Retinal pigment epithelial cell (primary cell): Measurements from ENCODE around the gene GBA2.
A peak's percentile ranks its signal among the peaks of the same experiment; 100 is the strongest.

Experiments
- DNase-seq: peaks from one replicate; pipeline ENCODE4 v3.0.0-alpha.2; 2010; ENCODE audit warnings: low read depth
- H3K4me3 ChIP-seq: 2 replicates; pipeline ENCODE4 v1.5.1; 2011; ENCODE audit warnings: mild to moderate bottlenecking, low read length, control low read depth, moderate library complexity
- CTCF ChIP-seq: conservative IDR thresholded peaks from 2 replicates; pipeline ENCODE4 v1.5.1; 2011; ENCODE audit warnings: low read depth, low read length, control low read depth, inconsistent platforms

The GBA2 gene

GRCh38 chr9:35718721-35719511, 30.1 kb downstream of the GBA2 start:
- TF ChIP-seq CTCF, result no peak
- no peak overlapping the region for H3K4me3 ChIP-seq
- DNase-seq, result no peak

GRCh38 chr9:35717132-35717870, 31.7 kb downstream of the GBA2 start:
- no peak for DNase-seq
- TF ChIP-seq CTCF, result no peak
- no peak overlapping the region for H3K4me3 ChIP-seq

- H3K4me3 ChIP-seq, result no peak overlapping the region
- TF ChIP-seq CTCF, result peak; percentile 5
- no peak for DNase-seq
These were observed 32.8 kb downstream of the GBA2 start for GRCh38 chr9:35716230-35716629.

GRCh38 chr9:35714579-35715252, 34.3 kb downstream of the GBA2 start:
- no peak for TF ChIP-seq CTCF
- no peak overlapping the region for H3K4me3 ChIP-seq
- DNase-seq, result no peak

GRCh38 chr9:35714123-35714522, 34.9 kb downstream of the GBA2 start:
- TF ChIP-seq CTCF, result no peak
- H3K4me3 ChIP-seq, result no peak overlapping the region
- DNase-seq, result no peak

- H3K4me3 ChIP-seq, result no peak overlapping the region
- DNase-seq, result no peak
- no peak for TF ChIP-seq CTCF
These were observed 35.5 kb downstream of the GBA2 start for GRCh38 chr9:35713578-35713977.
